DMS79 treated with DMSO at 0.1 percent for 48 hours (cell line): ENCODE results near the gene ADAMTSL2.

Experiments used
- DNase-seq: peaks from one replicate; lab custom pipeline; 2025; lab: John Stamatoyannopoulos, UW

Gene ADAMTSL2

DNA sequence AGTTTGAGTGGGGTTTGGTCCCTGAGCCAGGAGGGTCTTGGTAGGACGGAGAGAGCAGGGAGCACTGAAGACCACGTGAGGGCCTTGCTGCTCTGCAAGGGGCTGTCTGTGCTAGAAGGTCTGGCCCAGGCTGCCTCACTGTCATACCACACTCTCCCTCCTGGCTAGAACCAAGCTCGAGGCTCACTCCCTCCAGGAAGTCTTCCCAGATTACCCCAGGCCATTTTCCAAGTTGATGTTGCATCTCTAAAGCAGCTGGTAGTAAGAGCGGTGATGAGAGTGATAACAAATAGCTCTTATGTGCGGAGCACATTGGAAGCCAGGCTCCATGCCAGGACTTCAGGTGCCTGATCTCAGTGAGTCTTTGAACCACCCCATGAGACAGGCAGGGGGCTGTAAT, 16.3 kb upstream of the ADAMTSL2 start:
- no peak for DNase-seq

DNA sequence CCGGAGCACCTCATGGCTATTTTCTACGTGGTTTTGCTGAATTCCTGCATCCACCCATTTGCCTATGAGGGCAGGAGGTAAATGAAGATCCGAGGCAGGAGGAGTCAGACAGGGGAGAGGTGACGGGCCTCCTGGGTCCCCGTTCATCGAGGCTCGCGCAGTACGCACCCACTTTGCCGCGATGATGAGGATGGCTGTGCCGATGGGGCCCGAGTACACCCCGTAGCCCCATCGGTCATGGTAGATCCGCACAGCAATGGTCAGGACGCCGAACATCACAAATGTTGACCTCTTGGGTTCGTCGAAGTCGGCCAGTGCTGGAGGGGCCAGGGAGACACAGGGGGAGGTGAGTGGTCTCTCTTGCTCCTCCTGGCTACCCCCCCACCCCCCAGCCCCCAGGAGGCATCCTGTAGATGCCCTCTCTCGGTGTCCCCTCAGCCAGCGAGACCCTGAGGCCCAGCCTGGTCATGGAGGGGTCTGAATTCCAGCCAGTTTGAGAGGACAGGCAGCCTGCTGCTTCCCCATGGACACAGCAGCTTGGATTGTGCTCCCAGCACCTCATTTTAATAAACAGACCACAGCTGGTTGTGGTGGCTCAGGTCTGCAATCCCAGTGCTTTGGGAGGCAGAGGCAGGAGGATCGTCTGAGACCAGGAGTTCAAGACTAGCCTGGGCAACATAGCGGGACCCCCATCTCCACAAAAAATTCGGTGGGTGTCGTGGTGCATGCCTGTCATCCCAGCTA, 15.6 kb upstream of the ADAMTSL2 start:
- no peak for DNase-seq

DNA sequence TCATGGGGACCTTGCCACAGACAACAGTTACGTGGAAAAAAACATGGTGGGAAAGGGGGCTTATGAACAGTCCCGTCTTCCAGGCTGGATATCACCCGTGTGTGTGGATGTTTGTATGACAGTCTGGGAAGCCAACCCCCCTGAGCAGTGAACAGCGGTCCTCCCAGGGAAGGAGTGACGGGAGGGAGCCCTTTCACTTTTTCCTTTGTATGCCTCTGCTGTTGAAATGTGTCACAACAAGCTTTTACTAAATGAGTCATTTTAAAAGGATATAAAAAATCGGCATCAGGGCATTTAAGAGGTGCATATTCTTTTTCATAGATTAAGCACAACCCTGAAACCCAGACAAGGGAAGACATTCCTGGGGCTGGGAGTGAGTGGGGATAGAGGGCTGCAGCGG, 14.8 kb upstream of the ADAMTSL2 start:
- no peak for DNase-seq

DNA sequence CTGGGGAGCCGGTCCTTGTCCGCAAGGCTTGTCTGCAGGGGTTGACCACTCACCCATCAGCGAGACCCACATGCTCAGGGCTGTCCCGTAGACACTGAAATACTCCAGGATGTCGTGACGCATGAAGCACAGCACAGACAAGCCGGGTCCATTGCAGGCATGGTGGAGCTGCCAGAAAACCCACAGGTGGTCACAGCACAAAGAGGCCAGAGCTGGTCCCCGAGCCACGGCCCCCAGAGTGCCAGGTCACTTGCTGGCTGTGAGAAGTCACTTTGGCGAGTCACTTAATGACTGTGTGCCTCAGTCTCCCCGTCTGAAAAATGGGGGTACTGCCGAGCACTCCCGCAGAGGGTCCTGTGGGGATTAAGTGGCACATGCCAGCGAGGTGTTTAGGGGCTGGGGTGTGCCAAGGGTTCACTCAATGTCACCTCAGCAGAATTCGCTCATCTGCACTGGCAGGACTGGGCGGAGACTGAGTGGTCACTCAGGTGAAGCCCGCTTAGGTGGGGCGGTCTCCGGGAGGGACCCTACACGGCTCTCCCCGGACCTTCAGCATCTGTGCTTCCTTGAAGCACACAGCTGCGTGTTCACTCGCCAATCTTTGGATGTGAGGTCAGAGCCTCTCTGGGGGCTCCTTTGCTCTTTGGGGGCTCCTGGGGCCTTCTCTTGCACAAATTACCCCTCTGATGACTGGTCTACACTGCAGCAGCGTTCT, 14.2 kb upstream of the ADAMTSL2 start:
- no peak for DNase-seq

DNA sequence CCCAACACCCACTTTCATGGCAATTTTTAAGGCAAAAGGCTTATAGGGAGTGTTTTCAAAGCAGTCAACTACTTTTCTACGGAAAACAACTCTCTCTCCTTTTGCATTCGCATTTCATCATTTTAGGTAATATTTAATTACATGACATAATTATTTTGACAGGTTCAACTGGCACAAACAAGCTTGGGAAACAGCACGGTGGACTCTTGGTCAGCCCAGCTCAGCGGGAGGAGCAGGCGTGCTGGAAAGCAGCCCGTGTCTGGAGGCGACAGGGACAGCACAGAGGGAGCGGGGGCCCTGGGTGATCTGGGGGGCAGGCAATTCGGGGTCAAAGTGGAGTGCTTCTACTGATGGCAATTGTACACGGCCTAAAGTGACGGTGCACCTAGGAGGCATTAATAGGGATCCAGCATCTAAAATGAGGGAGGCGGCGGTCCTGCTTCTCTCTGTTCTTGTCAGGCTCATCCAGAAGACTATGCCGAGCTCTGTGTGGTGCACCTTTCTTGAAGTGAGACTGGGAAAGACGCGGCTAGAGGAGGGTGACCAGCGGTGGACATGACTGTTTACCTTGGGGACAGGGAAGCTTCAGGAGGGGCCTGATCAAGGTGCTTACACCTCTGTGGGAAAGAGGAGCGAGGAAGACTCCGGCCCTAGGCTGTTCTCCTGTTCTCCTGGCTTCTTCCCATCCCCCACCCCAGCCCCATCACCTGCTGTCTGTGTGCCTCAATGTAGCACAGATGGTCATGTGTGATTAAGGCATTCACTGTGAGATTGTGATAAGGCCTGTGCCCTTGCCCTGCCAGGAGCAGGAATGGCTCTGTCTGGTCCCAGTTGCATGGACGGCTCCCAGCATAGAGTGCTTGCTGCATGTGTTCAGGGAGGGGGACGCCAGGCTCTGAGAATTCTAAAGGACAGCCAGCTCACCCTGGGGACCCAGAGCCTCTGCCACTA, 13.1 kb upstream of the ADAMTSL2 start:
- no peak for DNase-seq

DNA sequence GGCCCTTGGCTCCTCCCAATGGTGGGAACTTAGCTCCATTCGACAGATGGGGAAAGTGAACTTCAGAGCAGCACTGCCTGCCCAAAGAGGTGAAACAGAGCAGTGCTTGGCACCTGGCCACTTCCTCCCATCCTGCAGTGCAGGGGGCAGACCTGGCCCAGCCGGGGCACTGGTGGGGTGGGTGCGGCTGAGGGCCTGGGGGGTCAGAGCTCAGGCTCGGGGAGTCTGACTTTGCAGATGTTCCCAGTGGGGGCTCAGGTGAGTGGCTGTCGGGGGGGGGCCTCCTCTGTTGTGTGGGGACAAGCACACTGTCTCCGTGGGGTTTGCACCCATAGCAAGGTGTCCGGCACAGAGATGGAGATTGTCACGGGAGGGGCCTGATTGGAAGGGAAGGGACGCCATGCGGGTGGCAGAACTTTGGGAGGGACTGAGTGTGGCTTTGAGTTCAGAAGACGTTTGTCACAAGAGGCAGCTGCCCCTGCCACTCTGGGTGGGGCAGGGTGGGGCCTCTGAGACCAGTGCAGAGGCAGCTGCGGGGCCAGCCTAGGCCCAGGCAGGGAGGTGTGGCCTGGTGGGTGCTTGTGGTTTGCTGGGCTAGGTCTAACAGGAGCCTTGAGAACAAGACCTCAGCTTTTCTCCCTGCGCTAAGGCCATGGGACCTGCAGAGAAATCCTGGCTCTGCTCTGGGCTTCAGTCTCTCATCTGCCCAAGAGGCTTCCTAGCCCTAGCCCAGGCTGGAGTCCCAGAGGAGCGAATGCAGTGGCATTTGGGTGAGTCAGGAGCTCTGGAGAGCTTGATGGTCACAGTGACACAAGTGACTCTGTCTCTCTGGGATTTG, 12.2 kb upstream of the ADAMTSL2 start:
- DNase-seq: peak; percentile 27

DNA sequence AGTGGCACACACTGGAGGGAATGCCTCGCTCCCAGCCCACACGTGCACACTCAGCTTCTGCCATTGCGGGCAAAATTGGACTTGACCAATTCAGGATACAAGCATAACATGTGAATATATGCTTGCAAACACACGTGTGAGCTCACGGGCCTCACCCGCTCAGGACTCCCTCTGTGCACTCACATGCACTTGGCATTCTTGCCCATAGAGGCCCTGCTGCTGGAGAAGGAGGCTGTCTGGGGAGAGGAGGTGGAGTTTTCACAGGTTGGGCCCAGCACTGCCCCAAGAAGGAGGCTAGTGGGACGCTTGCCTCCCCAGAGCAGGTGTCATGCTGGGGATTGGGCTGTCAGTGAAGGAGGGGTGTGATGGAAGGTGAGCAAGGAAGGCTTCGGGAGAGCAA, 11.4 kb upstream of the ADAMTSL2 start:
- no peak for DNase-seq

GRCh38 chr9:133524146-133524545, 10.4 kb upstream of the ADAMTSL2 start:
- no peak for DNase-seq

DNA sequence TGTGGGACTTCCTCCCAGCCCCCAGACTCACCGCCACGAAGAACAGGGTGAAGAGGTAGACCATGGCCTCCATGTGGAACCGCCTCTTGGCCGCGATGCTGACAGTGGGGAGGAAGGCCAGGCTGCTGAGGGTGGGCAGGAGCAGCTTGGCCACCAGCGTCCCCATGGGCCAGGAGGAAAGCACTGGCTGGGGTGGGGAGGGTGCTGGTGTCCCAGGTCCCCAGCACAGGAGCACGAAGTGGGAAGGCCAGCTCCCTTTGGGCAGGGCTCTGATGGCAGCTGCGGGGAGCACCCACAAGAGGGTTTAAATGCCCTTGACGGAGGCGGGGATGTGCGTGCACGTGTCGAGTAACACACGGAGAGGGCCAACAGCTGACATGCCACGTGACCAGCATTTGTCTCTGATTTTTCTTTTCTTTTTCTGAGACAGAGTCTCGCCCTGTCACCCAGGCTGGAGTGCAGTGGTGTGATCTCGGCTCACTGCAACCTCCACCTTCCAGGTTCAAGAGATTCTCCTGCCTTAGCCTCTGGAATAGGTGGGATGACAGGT, 9.8 kb upstream of the ADAMTSL2 start, which contains the start of gene MYMK:
MYMK (minus strand) TSS at position 281 of the 550 bp plus-strand sequence; CDS start at position 166, 115 bp downstream.
- DNase-seq: no peak

GRCh38 chr9:133525677-133526076, 8.8 kb upstream of the ADAMTSL2 start:
- no peak for DNase-seq

DNA sequence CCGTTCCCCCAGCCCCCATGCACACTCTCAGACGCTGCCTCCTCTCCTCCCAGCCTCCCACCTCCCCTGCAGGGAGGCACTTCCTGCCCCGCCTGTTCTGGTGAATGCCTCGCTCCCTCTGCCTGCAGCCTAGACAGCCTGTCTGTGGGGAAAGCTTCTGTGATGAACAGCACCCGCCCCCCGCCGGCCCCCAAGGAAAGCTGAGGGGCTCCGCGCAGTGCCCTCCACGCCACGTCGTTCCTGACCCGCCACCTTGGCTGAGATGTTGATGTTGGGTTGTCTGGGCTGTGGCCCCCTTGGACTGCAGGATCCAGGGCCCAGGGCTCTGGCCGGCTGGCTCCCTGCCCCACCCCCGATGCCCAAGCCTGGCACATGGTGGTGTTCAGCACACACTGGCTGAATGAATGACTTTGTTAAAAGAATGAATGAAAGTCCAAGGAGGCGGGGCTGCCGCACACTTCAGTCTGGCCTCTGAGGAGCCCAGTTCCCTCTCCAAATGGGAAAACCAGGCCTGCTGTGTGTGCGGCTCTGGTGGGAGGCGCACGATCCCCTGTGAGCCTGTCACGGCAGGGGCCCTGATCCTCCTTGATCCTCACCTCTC, 7.7 kb upstream of the ADAMTSL2 start:
- no peak for DNase-seq

DNA sequence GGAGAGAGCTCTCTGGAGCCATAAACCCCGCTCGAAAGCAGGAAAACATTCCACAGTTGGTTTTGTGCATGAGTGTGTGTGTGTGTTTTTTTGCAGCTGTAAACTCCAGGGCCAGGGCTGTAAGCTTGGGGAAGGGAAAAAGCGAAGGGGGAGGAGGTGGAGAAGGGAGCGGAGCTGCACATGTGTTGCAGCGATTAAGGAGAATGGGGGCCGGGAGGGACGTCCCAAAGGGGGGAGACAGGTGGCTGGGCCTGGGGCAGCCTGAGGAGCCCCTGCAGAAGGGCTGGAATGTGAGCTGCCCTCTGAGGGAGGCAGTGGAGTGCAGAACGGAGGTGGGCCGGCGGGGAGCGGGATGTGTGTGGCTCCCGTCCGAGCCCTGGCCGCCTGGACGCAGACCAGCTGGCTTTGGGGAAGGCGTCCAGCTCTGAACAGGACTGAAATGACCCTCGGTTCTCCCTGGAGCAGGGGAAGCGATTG, 7.0 kb upstream of the ADAMTSL2 start:
- DNase-seq: no peak

- DNase-seq: no peak
These were observed 6.3 kb upstream of the ADAMTSL2 start for GRCh38 chr9:133528001-133528875.

GRCh38 chr9:133528876-133529241, 5.6 kb upstream of the ADAMTSL2 start:
- DNase-seq: no peak

DNA sequence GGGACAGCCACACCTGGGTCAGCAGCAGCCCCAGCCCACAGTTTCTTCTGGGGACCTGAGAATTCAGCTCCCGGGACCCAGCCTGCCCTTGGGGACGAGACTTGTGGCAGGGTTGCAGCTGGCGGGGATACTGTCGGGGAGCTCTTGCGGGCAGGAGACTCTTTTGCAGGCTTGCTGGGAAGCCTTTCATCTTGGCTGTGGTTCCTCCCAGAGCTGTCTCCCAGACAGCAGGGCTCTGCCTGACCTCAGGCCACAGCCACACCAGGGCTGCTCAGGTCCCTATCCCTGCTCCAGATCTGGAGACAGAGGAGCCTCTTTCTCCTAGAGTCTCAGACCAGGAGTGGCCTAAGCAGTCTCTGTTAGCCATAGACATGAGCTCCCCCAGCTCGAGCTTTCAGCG, 5.0 kb upstream of the ADAMTSL2 start:
- no peak for DNase-seq

DNA sequence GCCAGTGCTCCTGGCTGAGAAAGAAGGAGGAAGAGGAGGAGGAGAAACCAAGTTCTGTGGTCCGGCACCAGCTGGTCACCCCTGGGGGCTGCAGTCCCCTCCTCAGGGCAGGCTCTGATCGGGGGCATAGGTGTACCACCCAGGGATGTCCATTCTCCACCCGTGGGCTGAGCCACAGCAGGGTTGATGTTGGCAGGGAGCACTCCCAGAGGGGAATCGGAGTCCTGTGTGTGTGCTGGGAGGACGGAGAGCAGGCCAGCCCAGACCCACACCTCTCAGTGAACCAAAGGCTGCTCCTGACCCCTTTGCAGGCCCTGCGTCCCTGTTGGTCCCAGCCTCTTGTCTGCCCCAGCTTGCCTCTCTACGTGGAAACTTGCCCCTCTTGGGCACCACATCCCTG, 4.6 kb upstream of the ADAMTSL2 start:
- no peak for DNase-seq

- no peak for DNase-seq
These were observed 3.2 kb upstream of the ADAMTSL2 start for GRCh38 chr9:133531293-133531692.

GRCh38 chr9:133532937-133533668, 1.4 kb upstream of the ADAMTSL2 start:
- DNase-seq: peak; percentile 28

DNA sequence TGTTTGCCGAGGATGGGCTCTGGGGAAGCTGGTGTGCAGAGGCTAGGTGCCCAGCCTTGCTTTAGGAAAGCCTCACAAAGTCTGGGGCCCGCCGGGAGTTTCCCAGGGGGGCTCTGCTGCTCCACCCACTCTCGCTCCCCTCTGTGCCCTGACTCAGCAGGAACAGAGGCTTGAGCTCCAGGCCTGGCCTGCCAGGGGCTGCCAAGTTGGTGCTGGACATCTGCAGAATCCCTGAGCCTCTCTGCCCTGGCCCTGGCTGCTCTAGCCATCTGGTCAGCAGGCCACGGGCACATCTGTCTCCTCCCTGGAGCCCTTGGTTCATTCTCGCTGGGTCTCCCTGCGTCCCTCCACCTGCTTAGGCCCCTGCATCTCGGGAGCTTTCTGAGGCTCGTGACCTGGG, 647 bp upstream of the ADAMTSL2 start:
- DNase-seq: peak; percentile 24
